GM21423 (cell line): ENCODE data around the gene AGBL1.
"Not testable (repeated sequence)": the region's sequence is repeated elsewhere in the genome, so short reads cannot be mapped to it uniquely, and the experiment has no call there.

Source experiments
- ATAC-seq: cut with Tn5 transposase; IDR thresholded peaks from one replicate; pipeline ENCODE4 v1.9.1; 2021; ENCODE audit warnings: mild to moderate bottlenecking, moderate library complexity; ENCODE audit not compliant: unreplicated experiment

AGBL1 gene

GRCh38 chr15:86850939-86851338, 771.3 kb downstream of the AGBL1 start:
- ATAC-seq: no peak

GRCh38 chr15:86852741-86853140, 773.1 kb downstream of the AGBL1 start:
- ATAC-seq: no peak

GRCh38 chr15:86854176-86854575, 774.5 kb downstream of the AGBL1 start:
- no peak for ATAC-seq

GRCh38 chr15:86855307-86856291, 775.9 kb downstream of the AGBL1 start:
- ATAC-seq: no peak

- ATAC-seq: no peak
Measured at GRCh38 chr15:86857701-86858100, 778.0 kb downstream of the AGBL1 start.

GRCh38 chr15:86863226-86863915, 783.7 kb downstream of the AGBL1 start:
- no peak for ATAC-seq

GRCh38 chr15:86865920-86866319, 786.2 kb downstream of the AGBL1 start:
- ATAC-seq: no peak

- ATAC-seq: no peak
Measured at GRCh38 chr15:86870846-86871245, 791.2 kb downstream of the AGBL1 start.

GRCh38 chr15:86871964-86872363, 792.3 kb downstream of the AGBL1 start:
- no peak for ATAC-seq

GRCh38 chr15:86872782-86873181, 793.1 kb downstream of the AGBL1 start:
- no peak for ATAC-seq

GRCh38 chr15:86875067-86875466, 795.4 kb downstream of the AGBL1 start:
- no peak for ATAC-seq

GRCh38 chr15:86876387-86876944, 796.8 kb downstream of the AGBL1 start:
- no peak for ATAC-seq

GRCh38 chr15:86877171-86877631, 797.5 kb downstream of the AGBL1 start:
- ATAC-seq: no peak

- not testable (repeated sequence) for ATAC-seq
Measured at GRCh38 chr15:86878844-86879243, 799.2 kb downstream of the AGBL1 start.

GRCh38 chr15:86879250-86880229, 799.9 kb downstream of the AGBL1 start:
- ATAC-seq: no peak

GRCh38 chr15:86885616-86886015, 805.9 kb downstream of the AGBL1 start:
- ATAC-seq: no peak

GRCh38 chr15:86892774-86893449, 813.2 kb downstream of the AGBL1 start:
- no peak for ATAC-seq

GRCh38 chr15:86894269-86894668, 814.6 kb downstream of the AGBL1 start:
- ATAC-seq: no peak

GRCh38 chr15:86903642-86904421, 824.2 kb downstream of the AGBL1 start:
- no peak for ATAC-seq
